Epithelial cell of esophagus (primary cell): ENCODE data around the gene MACF1.

Source experiments
- DNase-seq: peaks from one replicate; pipeline ENCODE4 v3.0.0; 2010; ENCODE audit warnings: low read depth
- H3K4me3 ChIP-seq: 2 replicates; pipeline ENCODE4 v1.5.1; 2011; ENCODE audit warnings: mild to moderate bottlenecking, low read length, control low read depth
- CTCF ChIP-seq: IDR thresholded peaks from 2 replicates; pipeline ENCODE4 v1.5.1; 2011; ENCODE audit warnings: low read depth, mild to moderate bottlenecking, low read length, control low read depth, inconsistent platforms; ENCODE audit not compliant: insufficient read depth; ENCODE audit errors: missing control alignments

MACF1 gene

GRCh38 chr1:39332291-39332690, 127.8 kb downstream of the MACF1 start:
- peak; percentile 20 for DNase-seq
- no peak for TF ChIP-seq CTCF
- no peak overlapping the region for H3K4me3 ChIP-seq

- no peak overlapping the region for H3K4me3 ChIP-seq
- no peak for TF ChIP-seq CTCF
- DNase-seq, result no peak
Measured at GRCh38 chr1:39332828-39333227, 128.3 kb downstream of the MACF1 start.

- no peak overlapping the region for H3K4me3 ChIP-seq
- DNase-seq, result peak; percentile 36
- no peak for TF ChIP-seq CTCF
Measured at GRCh38 chr1:39333296-39333695, 128.8 kb downstream of the MACF1 start.

DNA sequence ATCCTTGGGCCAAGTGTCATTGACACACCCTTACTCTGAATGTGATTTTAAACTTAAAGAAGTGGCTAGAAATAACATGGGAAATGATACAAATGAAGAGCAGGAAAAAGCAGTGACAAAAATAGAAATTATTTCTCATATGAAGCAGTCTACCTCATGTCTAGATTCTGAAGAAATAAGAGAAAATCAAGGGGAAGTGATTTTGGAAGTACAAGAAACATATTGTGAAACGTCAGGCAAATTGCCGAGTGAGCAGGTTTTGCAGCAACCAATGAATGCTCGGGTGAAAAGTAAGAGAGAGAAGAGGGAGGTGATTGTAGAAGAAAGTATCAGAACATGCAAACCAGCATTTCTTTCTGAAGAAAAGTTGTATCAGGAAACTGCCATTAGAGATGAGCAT, 130.7 kb downstream of the MACF1 start:
- no peak overlapping the region for H3K4me3 ChIP-seq
- DNase-seq, result no peak
- TF ChIP-seq CTCF, result no peak

GRCh38 chr1:39337067-39337466, 132.6 kb downstream of the MACF1 start:
- H3K4me3 ChIP-seq, result no peak overlapping the region
- TF ChIP-seq CTCF, result no peak
- DNase-seq, result no peak

- no peak overlapping the region for H3K4me3 ChIP-seq
- no peak for TF ChIP-seq CTCF
- DNase-seq, result no peak
Measured at GRCh38 chr1:39342776-39343175, 138.3 kb downstream of the MACF1 start.

- DNase-seq, result no peak
- TF ChIP-seq CTCF, result no peak
- H3K4me3 ChIP-seq, result no peak overlapping the region
Measured at GRCh38 chr1:39344394-39345154, 140.1 kb downstream of the MACF1 start.
